ENCODE measurements around the gene AKTIP.

Gene AKTIP

GRCh38 chr16:53501216-53501859, 1.7 kb downstream of the AKTIP start:
- no peak for DNase-seq (ENCODE audit: low read depth)
- peak overlapping the region; percentile 69 for H3K4me3 ChIP-seq (ENCODE audit: low read depth, low read length)
- no peak for TF ChIP-seq MAX (IDR thresholded peaks at IDR 0.05; ENCODE audit: low read depth, low read length)
- TF ChIP-seq POLR2A (IDR thresholded peaks at IDR 0.05; ENCODE audit: extremely low read depth, insufficient read length) = no peak
- TF ChIP-seq MYC (IDR thresholded peaks at IDR 0.05; ENCODE audit: low read depth, low read length) = no peak
- no peak for TF ChIP-seq CTCF (IDR thresholded peaks at IDR 0.05; ENCODE audit: low read depth, low read length)

- no peak for DNase-seq (ENCODE audit: low read depth)
- TF ChIP-seq POLR2A (IDR thresholded peaks at IDR 0.05; ENCODE audit: extremely low read depth, insufficient read length) (no peak), MYC (IDR thresholded peaks at IDR 0.05; ENCODE audit: low read depth, low read length) (no peak), MAX (IDR thresholded peaks at IDR 0.05; ENCODE audit: low read depth, low read length) (no peak), CTCF (IDR thresholded peaks at IDR 0.05; ENCODE audit: low read depth, low read length) (no peak)
- no peak overlapping the region for H3K4me3 ChIP-seq (ENCODE audit: low read depth, low read length)
Observed at GRCh38 chr16:53498984-53499383, 4.0 kb downstream of the AKTIP start.

GRCh38 chr16:53495325-53495724, 7.7 kb downstream of the AKTIP start:
- no peak overlapping the region for H3K4me3 ChIP-seq (ENCODE audit: low read depth, low read length)
- TF ChIP-seq POLR2A (IDR thresholded peaks at IDR 0.05; ENCODE audit: extremely low read depth, insufficient read length) (no peak), CTCF (IDR thresholded peaks at IDR 0.05; ENCODE audit: low read depth, low read length) (no peak), MAX (IDR thresholded peaks at IDR 0.05; ENCODE audit: low read depth, low read length) (no peak), MYC (IDR thresholded peaks at IDR 0.05; ENCODE audit: low read depth, low read length) (no peak)
- DNase-seq (ENCODE audit: low read depth) = no peak

- no peak for DNase-seq (ENCODE audit: low read depth)
- TF ChIP-seq POLR2A (IDR thresholded peaks at IDR 0.05; ENCODE audit: extremely low read depth, insufficient read length) (no peak), MYC (IDR thresholded peaks at IDR 0.05; ENCODE audit: low read depth, low read length) (no peak), CTCF (IDR thresholded peaks at IDR 0.05; ENCODE audit: low read depth, low read length) (no peak), MAX (IDR thresholded peaks at IDR 0.05; ENCODE audit: low read depth, low read length) (no peak)
Observed at GRCh38 chr16:53494636-53495035, 8.4 kb downstream of the AKTIP start.

GRCh38 chr16:53492503-53492902, 10.5 kb downstream of the AKTIP start:
- H3K4me3 ChIP-seq (ENCODE audit: low read depth, low read length) = no peak overlapping the region
- TF ChIP-seq MAX (IDR thresholded peaks at IDR 0.05; ENCODE audit: low read depth, low read length) = no peak
- no peak for DNase-seq (ENCODE audit: low read depth)

More at GRCh38 chr16:53494636-53495035, 8.4 kb downstream of the AKTIP start:
- H3K4me3 ChIP-seq (ENCODE audit: low read depth, low read length) = no peak overlapping the region

GRCh38 chr16:53489755-53490154, 13.3 kb downstream of the AKTIP start:
- TF ChIP-seq MAX (IDR thresholded peaks at IDR 0.05; ENCODE audit: low read depth, low read length) (no peak), CTCF (IDR thresholded peaks at IDR 0.05; ENCODE audit: low read depth, low read length) (no peak)
- no peak for DNase-seq (ENCODE audit: low read depth)
- no peak overlapping the region for H3K4me3 ChIP-seq (ENCODE audit: low read depth, low read length)

Data from NB4 (cell line).